Cardiac fibroblast (primary cell): ENCODE measurements around the gene UBR7.
"Not testable (repeated sequence)": the region's sequence is repeated elsewhere in the genome, so short reads cannot be mapped to it uniquely, and the experiment has no call there.

Experiments
- DNase-seq, 2 donors: peaks; one replicate each; pipeline versions ENCODE4 v3.0.0 to v3.0.0-alpha.2; 2010; ENCODE audit warnings: low read depth in 2 of 2
- H3K4me3 ChIP-seq, 2 donors: replicated peaks in 1 of 2; 1 replicate in 1 of 2; 2 replicates in 1 of 2; pipeline ENCODE4 v1.5.1; 2011; ENCODE audit warnings: low read depth in 2 of 2, low read length in 2 of 2, mild to moderate bottlenecking in 2 of 2, moderate library complexity in 1 of 2
- CTCF ChIP-seq: IDR thresholded peaks from one replicate; pipeline ENCODE4 v1.5.1; 2011; ENCODE audit warnings: low read depth, mild to moderate bottlenecking, low read length, inconsistent platforms

The UBR7 gene

DNA sequence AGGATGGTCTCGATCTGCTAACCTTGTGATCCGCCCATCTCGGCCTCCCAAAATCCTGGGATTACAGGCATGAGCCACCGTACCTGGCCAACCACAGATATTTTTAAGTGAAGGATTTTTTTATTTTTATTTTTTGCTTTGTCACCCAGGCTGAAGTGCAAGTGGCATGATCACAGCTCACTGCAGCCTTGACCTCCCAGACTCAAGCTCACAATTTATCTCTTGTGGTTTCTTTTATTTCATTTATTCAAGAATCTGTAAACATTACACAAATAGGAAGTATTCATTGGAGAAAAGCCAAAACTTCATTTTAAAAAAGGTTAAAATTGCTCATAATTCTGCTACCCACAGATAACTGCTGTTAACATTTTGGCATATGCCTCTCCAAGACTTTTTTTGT is 35.7 kb upstream of the UBR7 start:
- H3K4me3 ChIP-seq, result no peak overlapping the region
- DNase-seq, result no peak
- TF ChIP-seq CTCF, result no peak

DNA sequence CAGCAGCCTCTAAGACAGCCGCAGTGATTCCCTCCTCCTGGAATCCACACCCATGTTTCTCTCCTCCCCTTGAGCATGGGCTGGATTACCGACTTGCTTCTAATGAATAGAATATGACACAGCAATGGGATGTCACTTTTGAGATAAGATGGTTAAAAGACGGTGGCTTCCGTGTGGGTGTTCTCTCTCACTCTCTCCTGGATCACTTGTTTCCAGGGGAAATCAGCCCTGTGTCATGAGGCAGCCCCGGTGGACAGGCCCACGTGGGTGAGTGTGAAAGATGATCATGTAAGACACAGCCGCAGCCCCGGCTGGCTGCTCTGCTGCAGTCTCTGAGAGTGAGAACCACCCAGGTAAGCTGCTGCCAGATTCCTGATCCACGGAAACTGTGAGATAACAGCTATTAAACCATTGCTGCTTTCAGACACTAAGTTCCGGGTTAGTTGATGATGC is 33.1 kb upstream of the UBR7 start:
- no peak overlapping the region for H3K4me3 ChIP-seq
- TF ChIP-seq CTCF, result no peak
- peak; percentile 10 to 17 for DNase-seq

- not testable (repeated sequence) for DNase-seq
Observed at GRCh38 chr14:93174731-93175130, 32.3 kb upstream of the UBR7 start.

GRCh38 chr14:93175492-93175891 is 31.6 kb upstream of the UBR7 start:
- DNase-seq, result no peak
- no peak for TF ChIP-seq CTCF
- no peak overlapping the region for H3K4me3 ChIP-seq

More at GRCh38 chr14:93174731-93175130, 32.3 kb upstream of the UBR7 start:
- H3K4me3 ChIP-seq, result not testable (repeated sequence)

GRCh38 chr14:93183596-93184317 is 23.3 kb upstream of the UBR7 start:
- DNase-seq, result no peak
- peak overlapping the region; percentile 93 to 94 for H3K4me3 ChIP-seq
- no peak for TF ChIP-seq CTCF

GRCh38 chr14:93184391-93185348 is 22.4 kb upstream of the UBR7 start, which contains the start of the genes LYSET and MOAP1:
TSS of gene LYSET (plus strand) at chr14:93185317. CDS start at chr14:93185406, 89 bp downstream.
TSS of gene MOAP1 (minus strand) at chr14:93184897. CDS start at chr14:93184242, 655 bp downstream.
- no peak for TF ChIP-seq CTCF
- peak; percentile 82 to 86 for DNase-seq
- H3K4me3 ChIP-seq, result peak within 1 kb of the TSS; percentile 93 to 94

- no peak for TF ChIP-seq CTCF
- peak overlapping the region; percentile 60 to 93 for H3K4me3 ChIP-seq
- no peak for DNase-seq
Observed at GRCh38 chr14:93185349-93185720, 21.7 kb upstream of the UBR7 start.
